Cortex of kidney (tissue), 1 donor: ENCODE results near the gene WDR83.
A peak's percentile ranks its signal among the peaks of the same experiment; 100 is the strongest.
"Not testable (repeated sequence)": the region's sequence is repeated elsewhere in the genome, so short reads cannot be mapped to it uniquely, and the experiment has no call there.

Experiments used
- DNase-seq: peaks from one replicate; lab custom pipeline; 2025; lab: John Stamatoyannopoulos, UW

The WDR83 gene

GRCh38 chr19:12687496-12688196 lies 21.0 kb downstream of the WDR83 start, which contains the start of gene GNG14:
TSS of gene GNG14 (plus strand) at chr19:12687998. CDS start at chr19:12688049, 51 bp downstream.
- DNase-seq, result no peak

GRCh38 chr19:12689012-12689411 lies 22.4 kb downstream of the WDR83 start:
- no peak for DNase-seq

GRCh38 chr19:12689581-12690216 lies 23.1 kb downstream of the WDR83 start:
- no peak for DNase-seq

GRCh38 chr19:12692960-12693359 lies 26.4 kb downstream of the WDR83 start:
- DNase-seq, result no peak

GRCh38 chr19:12694641-12695040 lies 28.0 kb downstream of the WDR83 start:
- no peak for DNase-seq

- DNase-seq, result no peak
These were observed 28.5 kb downstream of the WDR83 start for GRCh38 chr19:12695096-12695495.

- DNase-seq, result no peak
These were observed 28.9 kb downstream of the WDR83 start for GRCh38 chr19:12695514-12695913.

GRCh38 chr19:12695997-12696365 lies 29.4 kb downstream of the WDR83 start:
- DNase-seq, result no peak

- peak; percentile 34 for DNase-seq
These were observed 30.0 kb downstream of the WDR83 start, which contains the start of gene FBXW9 for GRCh38 chr19:12696366-12697335. TSS of gene FBXW9 (minus strand) at chr19:12696631. CDS start at chr19:12696581, 50 bp downstream.

- not testable (repeated sequence) for DNase-seq
These were observed 30.8 kb downstream of the WDR83 start for GRCh38 chr19:12697425-12697824.

GRCh38 chr19:12698138-12698537 lies 31.5 kb downstream of the WDR83 start:
- DNase-seq, result no peak

- DNase-seq, result no peak
These were observed 35.1 kb downstream of the WDR83 start for GRCh38 chr19:12701596-12702282.

GRCh38 chr19:12703046-12703445 lies 36.4 kb downstream of the WDR83 start:
- DNase-seq, result no peak

- DNase-seq, result no peak
These were observed 38.6 kb downstream of the WDR83 start for GRCh38 chr19:12705169-12705568.

- DNase-seq, result no peak
These were observed 39.2 kb downstream of the WDR83 start for GRCh38 chr19:12705654-12706331.

- DNase-seq, result no peak
These were observed 39.7 kb downstream of the WDR83 start for GRCh38 chr19:12706332-12706718.

- DNase-seq, result no peak
These were observed 42.0 kb downstream of the WDR83 start for GRCh38 chr19:12708641-12709040.

- DNase-seq, result no peak
These were observed 44.6 kb downstream of the WDR83 start for GRCh38 chr19:12711187-12711586.

GRCh38 chr19:12712077-12712476 lies 45.5 kb downstream of the WDR83 start:
- DNase-seq, result not testable (repeated sequence)

- not testable (repeated sequence) for DNase-seq
These were observed 46.7 kb downstream of the WDR83 start for GRCh38 chr19:12713304-12713703.

- no peak for DNase-seq
These were observed 48.5 kb downstream of the WDR83 start for GRCh38 chr19:12715102-12715501.
